HG03039 (cell line): ENCODE data around the gene FAH.
A peak's percentile ranks its signal among the peaks of the same experiment; 100 is the strongest.
"Not testable (repeated sequence)": the region's sequence is repeated elsewhere in the genome, so short reads cannot be mapped to it uniquely, and the experiment has no call there.

Source experiments
- ATAC-seq: cut with Tn5 transposase; IDR thresholded peaks from one replicate; pipeline ENCODE4 v1.9.1; 2021; ENCODE audit warnings: mild to moderate bottlenecking, moderate library complexity; ENCODE audit not compliant: unreplicated experiment

FAH gene

GRCh38 chr15:80152896-80153876 is at the start of gene FAH:
FAH (plus strand) TSS chr15:80152999; CDS start chr15:80153055, 56 bp downstream.
- peak; percentile 39 for ATAC-seq

DNA sequence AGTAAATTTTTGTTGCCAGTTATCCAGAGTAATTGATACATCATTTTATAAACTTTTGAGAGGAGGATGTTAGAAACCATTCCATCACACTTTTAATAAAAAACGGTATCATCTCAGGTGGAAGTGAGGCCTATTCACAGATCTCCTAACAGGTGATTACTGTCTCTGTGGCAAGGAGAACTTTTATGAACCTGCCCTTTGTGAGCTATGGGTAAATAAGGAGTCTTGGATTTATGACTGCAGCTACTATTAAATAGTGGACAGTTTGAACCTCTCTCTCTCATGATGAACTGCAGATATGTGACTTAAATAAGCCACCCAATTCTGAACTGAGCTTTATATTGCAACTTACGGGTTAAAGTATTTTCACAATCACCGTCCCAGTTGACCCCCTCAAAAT is 47.6 kb upstream of the FAH start:
- ATAC-seq, result no peak

- ATAC-seq, result no peak
Observed at GRCh38 chr15:80105595-80105994, 47.2 kb upstream of the FAH start.

DNA sequence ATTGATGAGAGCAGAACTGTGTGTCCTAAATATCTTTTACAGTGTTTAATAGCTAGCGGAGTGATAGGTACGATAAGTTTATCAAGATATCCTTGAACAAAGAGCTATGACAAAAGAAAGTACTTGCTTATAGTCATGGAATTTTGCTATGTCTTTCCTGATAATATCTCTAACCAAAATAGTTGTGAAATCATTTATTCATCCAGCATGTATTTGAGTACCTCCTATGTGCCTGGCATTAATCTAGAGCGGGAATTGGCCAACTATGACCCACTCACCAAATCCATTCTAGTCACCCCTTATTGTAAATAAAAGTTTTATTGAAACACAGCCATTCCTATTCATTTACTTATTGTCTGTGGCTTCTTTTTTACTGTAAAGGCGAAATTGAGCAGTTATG is 46.7 kb upstream of the FAH start:
- ATAC-seq, result no peak

- ATAC-seq, result no peak
Observed at GRCh38 chr15:80107204-80107603, 45.6 kb upstream of the FAH start.

- no peak for ATAC-seq
Observed at GRCh38 chr15:80107774-80108173, 45.0 kb upstream of the FAH start.

- ATAC-seq, result no peak
Observed at GRCh38 chr15:80109388-80109787, 43.4 kb upstream of the FAH start.

- no peak for ATAC-seq
Observed at GRCh38 chr15:80110920-80111319, 41.9 kb upstream of the FAH start.

GRCh38 chr15:80114114-80114513 is 38.7 kb upstream of the FAH start:
- ATAC-seq, result no peak

- no peak for ATAC-seq
Observed at GRCh38 chr15:80115021-80115420, 37.8 kb upstream of the FAH start.

- no peak for ATAC-seq
Observed at GRCh38 chr15:80118956-80119355, 33.8 kb upstream of the FAH start.

DNA sequence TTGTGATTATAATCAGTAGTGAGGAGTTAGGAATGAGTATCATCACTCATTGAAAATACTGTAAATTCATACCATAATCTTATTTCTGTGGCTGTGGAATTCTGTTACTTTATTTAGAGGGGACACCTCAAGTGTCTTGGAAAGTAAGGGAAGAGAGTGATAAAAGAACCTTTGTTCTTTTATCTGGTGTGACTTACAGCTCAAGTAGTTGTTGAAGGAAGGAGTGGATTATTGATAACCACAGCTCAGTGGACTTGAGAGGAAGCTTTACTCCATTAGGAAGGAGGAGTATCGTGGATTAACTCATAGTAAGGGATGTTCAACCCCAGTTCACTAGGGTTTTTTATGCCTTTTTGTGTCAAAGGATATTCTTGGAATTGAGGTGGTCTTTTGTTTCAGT is 32.2 kb upstream of the FAH start:
- no peak for ATAC-seq

- ATAC-seq, result no peak
Observed at GRCh38 chr15:80121546-80121945, 31.3 kb upstream of the FAH start.

DNA sequence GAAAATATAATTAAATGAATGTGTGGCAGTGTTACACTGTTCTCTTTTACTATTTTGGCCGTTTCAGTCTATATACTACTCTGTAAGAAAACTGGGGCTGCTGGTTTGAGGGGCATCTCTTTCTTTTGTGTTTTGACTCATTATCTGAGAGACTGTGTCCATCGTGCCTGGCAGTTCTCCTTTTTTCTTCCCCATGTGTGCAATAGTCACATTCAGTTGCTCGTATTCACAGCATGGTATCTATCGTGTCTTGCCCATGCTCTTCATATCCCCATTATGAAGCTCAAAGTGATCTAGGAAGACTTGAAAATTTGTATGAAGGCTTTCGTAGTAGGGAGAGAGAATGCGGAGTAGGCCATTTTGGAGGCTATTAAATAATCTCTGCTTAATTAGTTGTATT is 29.8 kb upstream of the FAH start:
- no peak for ATAC-seq

GRCh38 chr15:80127253-80127652 is 25.5 kb upstream of the FAH start:
- ATAC-seq, result not testable (repeated sequence)

- no peak for ATAC-seq
Observed at GRCh38 chr15:80127911-80128310, 24.9 kb upstream of the FAH start.

DNA sequence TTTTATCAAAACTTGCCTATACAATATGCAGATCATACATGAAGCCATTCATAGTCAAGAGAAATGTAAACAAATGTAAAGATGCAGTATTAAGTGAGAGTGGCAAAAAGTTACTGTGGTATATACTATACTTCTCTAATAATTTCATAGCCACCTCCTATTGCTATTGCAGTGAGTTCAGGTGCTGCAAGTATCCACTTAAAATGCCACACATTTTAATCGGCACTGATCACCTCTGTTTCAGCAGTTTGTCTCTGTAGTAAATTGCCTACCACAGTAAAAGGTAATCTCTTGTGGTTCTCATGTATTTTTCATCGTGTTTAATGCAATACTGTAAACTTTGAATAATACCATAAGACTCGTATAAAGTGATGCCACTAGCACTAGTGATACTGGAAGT is 20.4 kb upstream of the FAH start:
- no peak for ATAC-seq

- no peak for ATAC-seq
Observed at GRCh38 chr15:80136854-80137253, 15.9 kb upstream of the FAH start.

GRCh38 chr15:80138961-80139360 is 13.8 kb upstream of the FAH start:
- no peak for ATAC-seq

DNA sequence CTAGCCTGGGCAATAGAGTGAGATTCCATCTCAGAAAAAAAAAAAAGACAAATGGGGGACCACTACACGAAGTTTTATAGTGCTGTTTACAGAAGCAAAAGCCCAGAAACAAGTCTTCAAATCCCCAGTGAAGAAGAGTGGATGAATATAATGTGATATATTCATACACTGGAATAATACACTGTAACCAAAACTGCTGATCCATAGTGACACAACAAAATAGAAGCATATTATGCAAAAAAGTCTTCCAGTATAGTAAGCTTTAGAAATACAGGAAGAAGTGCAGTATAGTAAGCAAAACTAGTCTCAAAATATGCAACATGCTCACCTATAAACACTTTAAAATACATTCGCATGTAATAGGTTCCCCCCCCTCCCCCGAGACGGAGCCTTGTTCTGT is 11.9 kb upstream of the FAH start:
- ATAC-seq, result no peak

- ATAC-seq, result no peak
Observed at GRCh38 chr15:80141916-80142598, 10.7 kb upstream of the FAH start.

GRCh38 chr15:80142646-80143045 is 10.2 kb upstream of the FAH start:
- ATAC-seq, result no peak
